ENCODE data around the gene ARL15.

ARL15 gene

DNA sequence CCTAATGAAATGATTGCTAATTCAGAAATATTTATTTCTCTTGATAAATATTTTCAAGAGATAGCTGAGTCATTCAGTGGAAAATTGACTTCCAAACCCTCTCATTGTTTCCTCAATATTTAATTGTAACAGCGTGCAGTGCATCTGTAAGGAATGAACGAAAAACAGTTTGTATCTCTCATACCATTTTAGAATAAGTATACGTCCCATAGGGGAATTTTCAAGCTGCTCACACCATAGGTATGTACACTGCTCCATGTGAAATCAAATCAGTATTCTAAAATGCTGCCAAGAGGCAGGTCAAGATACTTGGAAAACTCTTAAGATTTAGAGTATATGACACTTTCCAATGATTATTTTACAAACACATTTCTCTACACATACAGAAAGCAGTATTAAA, 202.2 kb downstream of the ARL15 start:
- H3K27me3 ChIP-seq (ENCODE audit: insufficient read depth, low read length, poor library complexity) = no peaks in the 10 kb centered on the region
- no peaks in the 10 kb centered on the region for H3K4me1 ChIP-seq (ENCODE audit: insufficient read depth, low read length)
- ATAC-seq (ENCODE audit: insufficient read depth, low read depth) = no peak
- no peaks in the 10 kb centered on the region for H3K36me3 ChIP-seq (ENCODE audit: insufficient read depth, low read length)
- H3K9me3 ChIP-seq (ENCODE audit: insufficient read depth, low read length, severe bottlenecking) = no peaks in the 10 kb centered on the region
- no peak for DNase-seq
- no peak overlapping the region for H3K9ac ChIP-seq (ENCODE audit: low read depth, low read length)
- no peak overlapping the region for H3K27ac ChIP-seq (ENCODE audit: low read length)
- no peaks in the 10 kb centered on the region for H4K20me1 ChIP-seq (ENCODE audit: insufficient read depth, low read length)
- no peak overlapping the region for H3K4me2 ChIP-seq (ENCODE audit: insufficient read depth, low read length)
- TF ChIP-seq, protein P1, sequence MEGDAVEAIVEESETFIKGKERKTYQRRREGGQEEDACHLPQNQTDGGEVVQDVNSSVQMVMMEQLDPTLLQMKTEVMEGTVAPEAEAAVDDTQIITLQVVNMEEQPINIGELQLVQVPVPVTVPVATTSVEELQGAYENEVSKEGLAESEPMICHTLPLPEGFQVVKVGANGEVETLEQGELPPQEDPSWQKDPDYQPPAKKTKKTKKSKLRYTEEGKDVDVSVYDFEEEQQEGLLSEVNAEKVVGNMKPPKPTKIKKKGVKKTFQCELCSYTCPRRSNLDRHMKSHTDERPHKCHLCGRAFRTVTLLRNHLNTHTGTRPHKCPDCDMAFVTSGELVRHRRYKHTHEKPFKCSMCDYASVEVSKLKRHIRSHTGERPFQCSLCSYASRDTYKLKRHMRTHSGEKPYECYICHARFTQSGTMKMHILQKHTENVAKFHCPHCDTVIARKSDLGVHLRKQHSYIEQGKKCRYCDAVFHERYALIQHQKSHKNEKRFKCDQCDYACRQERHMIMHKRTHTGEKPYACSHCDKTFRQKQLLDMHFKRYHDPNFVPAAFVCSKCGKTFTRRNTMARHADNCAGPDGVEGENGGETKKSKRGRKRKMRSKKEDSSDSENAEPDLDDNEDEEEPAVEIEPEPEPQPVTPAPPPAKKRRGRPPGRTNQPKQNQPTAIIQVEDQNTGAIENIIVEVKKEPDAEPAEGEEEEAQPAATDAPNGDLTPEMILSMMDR (IDR thresholded peaks at IDR 0.05; ENCODE audit: borderline replicate concordance, extremely low read depth, low read length, poor library complexity, severe bottlenecking) = no peak
- no peak for TF ChIP-seq EZH2 (IDR thresholded peaks at IDR 0.05; ENCODE audit: borderline replicate concordance, low read depth, low read length, severe bottlenecking)
- no peak overlapping the region for H3K4me3 ChIP-seq (ENCODE audit: low read depth in 1 of 2, low read length in 2 of 2)
- no peaks in the 10 kb centered on the region for H3K79me2 ChIP-seq (ENCODE audit: insufficient read depth, low read length)
- H2AFZ ChIP-seq (ENCODE audit: low read depth, low read length) = no peak overlapping the region

- H3K36me3 ChIP-seq (ENCODE audit: insufficient read depth, low read length) = no peaks in the 10 kb centered on the region
- H3K27me3 ChIP-seq (ENCODE audit: insufficient read depth, low read length, poor library complexity) = no peaks in the 10 kb centered on the region
- ATAC-seq (ENCODE audit: insufficient read depth, low read depth) (no peak), DNase-seq (no peak)
- no peak overlapping the region for H3K27ac ChIP-seq (ENCODE audit: low read length)
- H2AFZ ChIP-seq (ENCODE audit: low read depth, low read length) = no peak overlapping the region
- H3K9ac ChIP-seq (ENCODE audit: low read depth, low read length) = no peak overlapping the region
- no peaks in the 10 kb centered on the region for H3K4me1 ChIP-seq (ENCODE audit: insufficient read depth, low read length)
- no peaks in the 10 kb centered on the region for H3K79me2 ChIP-seq (ENCODE audit: insufficient read depth, low read length)
- H4K20me1 ChIP-seq (ENCODE audit: insufficient read depth, low read length) = no peaks in the 10 kb centered on the region
- no peak overlapping the region for H3K4me2 ChIP-seq (ENCODE audit: insufficient read depth, low read length)
- TF ChIP-seq, protein P1 (IDR thresholded peaks at IDR 0.05; ENCODE audit: borderline replicate concordance, extremely low read depth, low read length, poor library complexity, severe bottlenecking) = no peak
- no peak for TF ChIP-seq EZH2 (IDR thresholded peaks at IDR 0.05; ENCODE audit: borderline replicate concordance, low read depth, low read length, severe bottlenecking)
- no peak overlapping the region for H3K4me3 ChIP-seq (ENCODE audit: low read depth in 1 of 2, low read length in 2 of 2)
- no peaks in the 10 kb centered on the region for H3K9me3 ChIP-seq (ENCODE audit: insufficient read depth, low read length, severe bottlenecking)
Measured at GRCh38 chr5:54103871-54104270, 206.5 kb downstream of the ARL15 start.

DNA sequence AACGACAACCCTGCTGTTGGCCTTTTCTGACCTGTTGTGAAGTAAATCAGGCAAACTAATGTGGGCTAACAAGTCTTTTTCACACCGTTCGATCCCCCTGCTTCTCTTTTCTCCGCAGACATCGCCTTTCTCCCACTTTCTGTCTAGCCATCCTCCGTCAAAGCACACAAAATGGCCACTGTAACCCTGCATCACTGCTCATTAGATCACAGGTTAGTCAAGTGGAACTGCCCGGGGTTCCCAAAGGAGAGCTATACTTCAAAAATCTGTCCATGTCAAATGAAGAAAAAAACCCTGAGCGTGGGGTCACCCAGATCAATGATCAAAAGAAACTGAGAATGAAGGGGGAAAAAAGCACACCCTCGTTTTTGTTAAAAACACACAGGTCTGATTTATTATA, 212.1 kb downstream of the ARL15 start:
- Histone ChIP-seq H3K36me3 (ENCODE audit: insufficient read depth, low read length) (no peaks in the 10 kb centered on the region), H3K27ac (ENCODE audit: low read length) (no peak overlapping the region), H4K20me1 (ENCODE audit: insufficient read depth, low read length) (no peaks in the 10 kb centered on the region), H3K9ac (ENCODE audit: low read depth, low read length) (no peak overlapping the region), H2AFZ (ENCODE audit: low read depth, low read length) (no peak overlapping the region), H3K79me2 (ENCODE audit: insufficient read depth, low read length) (no peaks in the 10 kb centered on the region), H3K27me3 (ENCODE audit: insufficient read depth, low read length, poor library complexity) (no peaks in the 10 kb centered on the region), H3K9me3 (ENCODE audit: insufficient read depth, low read length, severe bottlenecking) (no peaks in the 10 kb centered on the region), H3K4me1 (ENCODE audit: insufficient read depth, low read length) (no peaks in the 10 kb centered on the region), H3K4me2 (ENCODE audit: insufficient read depth, low read length) (no peak overlapping the region), H3K4me3 (ENCODE audit: low read depth in 1 of 2, low read length in 2 of 2) (no peak overlapping the region)
- no peak for DNase-seq
- no peak for ATAC-seq (ENCODE audit: insufficient read depth, low read depth)
- no peak for TF ChIP-seq EZH2 (IDR thresholded peaks at IDR 0.05; ENCODE audit: borderline replicate concordance, low read depth, low read length, severe bottlenecking)
- TF ChIP-seq, protein P1 (IDR thresholded peaks at IDR 0.05; ENCODE audit: borderline replicate concordance, extremely low read depth, low read length, poor library complexity, severe bottlenecking) = no peak

GRCh38 chr5:54095969-54096368, 214.4 kb downstream of the ARL15 start:
- DNase-seq = no peak
- Histone ChIP-seq H3K4me2 (ENCODE audit: insufficient read depth, low read length) (no peak overlapping the region), H3K36me3 (ENCODE audit: insufficient read depth, low read length) (no peaks in the 10 kb centered on the region), H2AFZ (ENCODE audit: low read depth, low read length) (no peak overlapping the region), H3K9me3 (ENCODE audit: insufficient read depth, low read length, severe bottlenecking) (no peaks in the 10 kb centered on the region), H3K4me3 (ENCODE audit: low read depth in 1 of 2, low read length in 2 of 2) (no peak overlapping the region), H3K79me2 (ENCODE audit: insufficient read depth, low read length) (no peaks in the 10 kb centered on the region), H3K4me1 (ENCODE audit: insufficient read depth, low read length) (no peaks in the 10 kb centered on the region), H3K27ac (ENCODE audit: low read length) (no peak overlapping the region), H4K20me1 (ENCODE audit: insufficient read depth, low read length) (no peaks in the 10 kb centered on the region), H3K27me3 (ENCODE audit: insufficient read depth, low read length, poor library complexity) (no peaks in the 10 kb centered on the region), H3K9ac (ENCODE audit: low read depth, low read length) (no peak overlapping the region)
- no peak for ATAC-seq (ENCODE audit: insufficient read depth, low read depth)
- TF ChIP-seq, protein P1 (IDR thresholded peaks at IDR 0.05; ENCODE audit: borderline replicate concordance, extremely low read depth, low read length, poor library complexity, severe bottlenecking) = no peak
